UCSD-AML1 (cell line): Measurements from ENCODE around the gene INTS3.
"Not testable (repeated sequence)": the region's sequence is repeated elsewhere in the genome, so short reads cannot be mapped to it uniquely, and the experiment has no call there.

Experiments used
- DNase-seq: peaks from one replicate; lab custom pipeline; 2025; ENCODE audit not compliant: unreplicated experiment; lab: John Stamatoyannopoulos, UW

Gene INTS3

GRCh38 chr1:153698923-153699714 is 28.7 kb upstream of the INTS3 start:
- DNase-seq, result no peak

- no peak for DNase-seq
These were observed 28.1 kb upstream of the INTS3 start for GRCh38 chr1:153699768-153700167.

- no peak for DNase-seq
These were observed 22.4 kb upstream of the INTS3 start for GRCh38 chr1:153705484-153705883.

GRCh38 chr1:153711026-153711425 is 16.8 kb upstream of the INTS3 start:
- no peak for DNase-seq

- not testable (repeated sequence) for DNase-seq
These were observed 11.6 kb upstream of the INTS3 start for GRCh38 chr1:153716211-153716610.

- DNase-seq, result no peak
These were observed 10.5 kb upstream of the INTS3 start for GRCh38 chr1:153717330-153717729.

- DNase-seq, result no peak
These were observed 4.2 kb upstream of the INTS3 start for GRCh38 chr1:153723687-153724086.

GRCh38 chr1:153724634-153725033 is 3.2 kb upstream of the INTS3 start:
- not testable (repeated sequence) for DNase-seq

GRCh38 chr1:153728305-153729066 is 636 bp downstream of the INTS3 start:
- peak; percentile 43 for DNase-seq

- DNase-seq, result no peak
These were observed 2.7 kb downstream of the INTS3 start for GRCh38 chr1:153730468-153730988.

- no peak for DNase-seq
These were observed 6.1 kb downstream of the INTS3 start for GRCh38 chr1:153733970-153734369.

- DNase-seq, result no peak
These were observed 6.7 kb downstream of the INTS3 start for GRCh38 chr1:153734396-153735089.

- DNase-seq, result no peak
These were observed 7.2 kb downstream of the INTS3 start for GRCh38 chr1:153735090-153735420.

- DNase-seq, result no peak
These were observed 14.1 kb downstream of the INTS3 start for GRCh38 chr1:153741986-153742385.

GRCh38 chr1:153742411-153743142 is 14.7 kb downstream of the INTS3 start:
- DNase-seq, result peak; percentile 16

GRCh38 chr1:153745417-153745816 is 17.6 kb downstream of the INTS3 start:
- no peak for DNase-seq

GRCh38 chr1:153746174-153746573 is 18.3 kb downstream of the INTS3 start:
- no peak for DNase-seq

GRCh38 chr1:153748903-153749302 is 21.1 kb downstream of the INTS3 start:
- no peak for DNase-seq

- DNase-seq, result peak; percentile 77
These were observed 21.7 kb downstream of the INTS3 start for GRCh38 chr1:153749408-153750005.
